C4-2B (cell line): Measurements from ENCODE around the gene MYLK.
"Not testable (repeated sequence)": the region's sequence is repeated elsewhere in the genome, so short reads cannot be mapped to it uniquely, and the experiment has no call there.

Source experiments
- H3K27ac ChIP-seq: fragments of 450-650 bp; 2 replicates; pipeline ENCODE4 v1.5.1; 2017
- CTCF ChIP-seq: fragments of 450-650 bp; conservative IDR thresholded peaks from 2 replicates; pipeline ENCODE4 v1.5.1; 2017; ENCODE audit warnings: mild to moderate bottlenecking
- ZFX ChIP-seq: fragments of 450-650 bp; IDR thresholded peaks from 2 replicates; pipeline ENCODE4 v1.6.1; 2017

MYLK gene

GRCh38 chr3:123702720-123703119, 181.4 kb downstream of the MYLK start:
- no peak overlapping the region for H3K27ac ChIP-seq
- no peak for TF ChIP-seq ZFX
- TF ChIP-seq CTCF, result no peak

GRCh38 chr3:123702057-123702456, 182.1 kb downstream of the MYLK start:
- not testable (repeated sequence) for H3K27ac ChIP-seq
- peak; percentile 77 for TF ChIP-seq CTCF

GRCh38 chr3:123700791-123701722, 183.1 kb downstream of the MYLK start:
- no peak for TF ChIP-seq CTCF

GRCh38 chr3:123698813-123699212, 185.3 kb downstream of the MYLK start:
- TF ChIP-seq ZFX (no peak), CTCF (no peak)
- no peak overlapping the region for H3K27ac ChIP-seq

More at GRCh38 chr3:123700791-123701722, 183.1 kb downstream of the MYLK start:
- no peak overlapping the region for H3K27ac ChIP-seq

- no peak for TF ChIP-seq CTCF
- no peak overlapping the region for H3K27ac ChIP-seq
Observed at GRCh38 chr3:123696808-123697207, 187.3 kb downstream of the MYLK start.

GRCh38 chr3:123695731-123696640, 188.1 kb downstream of the MYLK start:
- TF ChIP-seq ZFX (no peak), CTCF (no peak)
- no peak overlapping the region for H3K27ac ChIP-seq

GRCh38 chr3:123695152-123695551, 189.0 kb downstream of the MYLK start:
- TF ChIP-seq ZFX (no peak), CTCF (no peak)
- H3K27ac ChIP-seq, result no peak overlapping the region
